ENCODE measurements around the gene HS6ST3.
"Not testable (repeated sequence)": the region's sequence is repeated elsewhere in the genome, so short reads cannot be mapped to it uniquely, and the experiment has no call there.

Gene HS6ST3

DNA sequence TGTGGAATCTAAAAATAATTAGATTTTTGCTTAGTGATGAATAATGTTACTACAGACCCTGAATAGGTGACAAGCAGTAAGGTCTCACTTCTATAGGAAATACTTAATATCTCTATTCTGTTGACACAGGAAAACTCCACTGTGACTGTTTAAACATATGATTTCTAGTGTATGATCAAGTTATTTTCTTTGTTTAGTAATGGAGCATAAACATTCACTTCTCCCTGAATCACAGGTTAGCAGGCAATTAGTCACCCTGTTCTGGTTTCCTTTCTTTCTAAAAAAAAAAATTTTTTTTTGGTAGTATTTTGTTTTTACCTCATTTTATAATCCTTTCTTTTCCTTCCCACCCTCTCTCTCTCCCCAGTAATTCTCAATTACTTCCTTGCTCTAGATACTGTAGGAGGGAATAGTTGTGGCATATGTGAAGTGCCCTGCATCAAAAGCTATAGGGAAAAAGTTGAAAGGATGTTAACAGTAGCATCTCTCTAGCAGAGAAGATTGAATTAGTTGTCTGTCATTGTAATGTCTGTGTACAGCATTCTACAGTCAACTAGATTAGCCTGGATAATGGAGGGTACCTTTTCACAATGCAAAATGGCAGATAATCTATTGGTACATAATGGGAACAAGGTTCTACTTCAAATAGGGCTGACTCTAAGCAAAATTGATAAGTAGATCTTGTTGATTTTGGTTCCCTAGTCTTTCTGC lies 3.5 kb downstream of the HS6ST3 start:
- DNase-seq = no peak

DNA sequence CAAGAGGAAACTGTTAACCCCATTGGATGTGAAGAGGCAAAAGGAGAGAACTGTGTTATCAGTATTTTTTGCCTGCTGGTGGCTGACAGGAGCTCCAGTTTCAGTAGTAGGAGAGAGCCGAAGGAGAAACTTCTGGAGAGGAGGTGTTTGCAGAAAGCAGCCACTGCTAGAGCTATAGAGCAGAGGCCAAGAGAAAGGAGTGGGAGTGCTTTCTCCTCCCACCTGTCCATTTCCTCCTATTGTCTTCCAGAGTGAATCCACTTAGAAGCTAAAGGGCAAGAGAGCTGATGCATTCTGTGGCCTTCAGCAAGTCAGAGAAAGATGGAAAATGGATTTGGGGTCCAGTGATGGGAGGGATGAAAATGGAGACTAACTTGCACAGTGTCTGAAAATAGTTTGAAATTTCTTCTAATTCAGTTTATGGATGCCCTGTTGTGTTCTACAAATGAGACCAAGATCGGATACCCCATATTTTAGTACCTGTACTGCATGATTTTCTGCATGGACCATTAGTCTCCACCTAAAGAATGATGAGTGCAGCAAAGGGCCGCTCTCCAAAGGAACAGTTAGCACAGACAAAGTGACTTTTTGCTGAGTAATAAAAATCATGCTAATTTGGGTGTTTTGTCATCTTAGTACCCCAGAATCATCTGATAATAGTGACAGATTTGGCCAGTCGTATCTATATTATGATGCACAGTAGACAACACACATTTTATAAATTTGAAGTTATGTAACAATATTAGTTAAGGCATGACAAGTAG lies 10.7 kb downstream of the HS6ST3 start:
- no peak for DNase-seq

DNA sequence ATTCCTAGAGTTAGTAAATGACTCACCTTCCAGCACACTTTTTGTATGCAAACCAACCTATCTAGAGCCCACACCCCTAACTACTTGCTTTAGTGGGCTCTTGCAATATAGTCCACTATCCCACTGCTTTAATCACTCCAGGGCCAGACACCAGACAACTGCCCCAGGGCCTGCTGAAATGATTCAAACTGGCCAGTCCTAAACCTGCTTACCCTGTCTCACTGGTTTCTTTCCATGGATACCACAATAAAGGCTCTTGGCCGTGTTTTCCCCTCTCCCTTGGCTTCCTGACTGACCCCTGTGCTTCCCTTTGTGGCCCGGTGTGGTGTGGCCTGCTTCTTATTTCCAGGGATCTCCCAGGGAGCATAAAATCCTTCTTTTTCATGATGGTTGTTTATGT lies 14.6 kb downstream of the HS6ST3 start:
- DNase-seq = no peak

- not testable (repeated sequence) for DNase-seq
Observed at GRCh38 chr13:96108072-96108471, 18.2 kb downstream of the HS6ST3 start.

- DNase-seq = no peak
Observed at GRCh38 chr13:96109125-96109524, 19.2 kb downstream of the HS6ST3 start.

GRCh38 chr13:96112936-96113335 lies 23.0 kb downstream of the HS6ST3 start:
- no peak for DNase-seq

DNA sequence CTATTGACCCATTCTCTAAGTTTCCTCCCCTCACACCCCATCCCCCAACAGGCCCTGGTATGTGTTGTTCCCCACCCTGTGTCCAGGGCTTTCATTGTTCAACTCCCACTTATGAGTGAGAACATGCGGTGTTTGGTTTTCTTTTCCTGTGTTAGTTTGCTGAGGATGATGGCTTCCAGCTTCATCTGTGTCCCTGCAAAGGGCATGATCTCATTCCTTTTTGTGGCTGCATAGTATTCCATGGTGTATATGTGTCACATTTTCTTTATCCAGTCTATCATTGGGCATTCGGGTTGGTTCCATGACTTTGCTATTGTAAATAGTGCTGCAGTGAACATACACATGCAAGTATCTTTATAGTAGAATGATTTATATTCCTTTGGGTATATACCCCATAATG lies 25.5 kb downstream of the HS6ST3 start:
- DNase-seq = not testable (repeated sequence)

DNA sequence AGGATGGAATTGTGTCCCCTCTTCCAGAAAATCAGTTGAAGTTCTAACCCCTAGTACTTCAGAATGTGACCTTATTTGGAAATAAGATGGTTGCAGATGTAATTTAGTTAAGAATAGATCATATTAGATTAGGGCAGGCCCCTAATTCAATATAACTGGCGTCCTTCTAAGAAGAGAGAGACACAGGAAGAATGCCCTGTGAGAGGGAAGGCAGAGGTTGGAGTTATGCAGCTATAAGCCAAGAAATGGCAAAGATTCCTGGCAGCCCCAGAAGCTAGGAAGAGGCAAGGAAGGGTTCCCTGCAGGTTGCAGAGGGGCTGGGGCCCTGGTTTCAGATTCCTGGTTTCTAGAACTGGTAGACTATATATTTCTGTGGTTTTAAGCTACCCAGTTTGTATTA lies 30.0 kb downstream of the HS6ST3 start:
- no peak for DNase-seq

- no peak for DNase-seq
Observed at GRCh38 chr13:96130818-96131340, 41.0 kb downstream of the HS6ST3 start.

DNA sequence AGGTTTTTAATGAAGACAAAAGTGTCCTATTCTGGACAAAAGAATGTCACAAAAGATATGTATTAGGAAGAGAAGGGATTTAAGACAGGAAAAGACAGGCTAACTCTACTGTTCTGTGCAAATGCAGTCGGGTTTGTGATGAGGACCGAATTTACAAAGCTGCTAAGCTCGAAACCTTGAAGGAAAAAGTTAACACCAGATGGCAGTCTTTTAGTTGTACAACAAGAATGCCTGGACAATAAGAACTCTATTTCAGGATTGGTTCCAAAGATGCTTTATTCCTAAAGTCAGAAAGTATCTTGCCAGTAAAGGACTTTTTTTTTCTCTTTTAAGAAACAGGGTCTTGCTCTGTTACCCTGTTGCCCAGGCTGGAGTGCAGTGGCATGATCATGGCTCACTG lies 51.1 kb downstream of the HS6ST3 start:
- no peak for DNase-seq

- DNase-seq = no peak
Observed at GRCh38 chr13:96159725-96160124, 69.8 kb downstream of the HS6ST3 start.

DNA sequence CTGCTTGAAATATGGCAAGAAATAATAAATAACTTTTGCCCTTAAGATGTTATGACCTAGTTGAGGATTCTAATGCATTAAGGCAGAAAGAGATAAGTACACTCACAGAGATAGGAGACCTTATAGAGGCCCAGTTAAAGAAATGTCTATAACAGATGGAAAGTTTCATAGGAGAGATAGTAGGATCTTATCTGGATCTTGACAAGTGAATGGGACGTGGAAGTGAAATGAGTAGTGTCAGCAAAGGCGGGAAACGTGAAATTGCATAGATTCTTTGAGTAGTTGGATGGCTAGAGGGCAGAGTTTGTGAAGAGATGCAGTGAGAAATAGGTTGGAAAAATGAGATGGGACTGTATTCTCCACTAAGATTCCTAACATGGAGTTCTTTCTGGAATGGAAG lies 71.2 kb downstream of the HS6ST3 start:
- DNase-seq = no peak

DNA sequence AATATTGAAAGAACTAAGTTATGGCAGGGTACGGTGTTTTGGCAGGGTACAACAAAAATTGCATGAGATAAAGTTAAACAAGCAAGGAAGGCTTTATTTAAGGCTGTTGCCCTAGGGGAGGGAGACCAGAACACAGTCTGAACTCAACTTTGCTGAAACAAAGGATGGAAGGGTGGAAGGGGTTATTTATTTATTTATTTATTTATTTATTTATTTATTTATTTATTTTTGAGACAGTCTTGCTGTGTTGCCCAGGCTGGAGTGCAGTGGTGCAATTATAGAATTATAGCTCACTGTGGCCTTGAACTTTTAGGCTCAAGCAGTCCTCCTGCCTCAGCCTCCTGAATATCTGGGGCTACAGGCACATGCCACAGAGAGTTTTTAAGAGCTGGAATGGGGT lies 75.9 kb downstream of the HS6ST3 start:
- no peak for DNase-seq

- DNase-seq = no peak
Observed at GRCh38 chr13:96172066-96172465, 82.2 kb downstream of the HS6ST3 start.

DNA sequence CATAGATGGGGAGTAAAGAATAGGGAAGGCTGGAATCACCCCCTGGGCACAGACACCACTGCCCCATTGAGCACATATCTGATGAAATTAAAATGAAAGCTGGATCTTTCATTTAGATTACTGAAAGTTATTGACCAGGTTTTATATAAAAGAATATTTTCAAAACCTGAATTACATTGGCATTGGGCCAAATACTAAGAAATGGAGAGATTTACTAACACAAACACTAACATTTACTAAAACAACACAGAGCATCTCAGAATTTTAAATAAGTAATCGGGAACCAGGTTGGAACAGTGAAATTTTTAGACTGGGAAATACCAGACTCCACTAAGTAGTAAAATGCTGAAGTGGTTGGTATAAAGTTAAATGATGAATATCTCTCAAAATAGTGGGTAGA lies 88.9 kb downstream of the HS6ST3 start:
- DNase-seq = no peak

GRCh38 chr13:96179309-96179708 lies 89.4 kb downstream of the HS6ST3 start:
- DNase-seq = no peak

- DNase-seq = no peak
Observed at GRCh38 chr13:96181911-96182310, 92.0 kb downstream of the HS6ST3 start.

- no peak for DNase-seq
Observed at GRCh38 chr13:96185818-96186217, 95.9 kb downstream of the HS6ST3 start.

DNA sequence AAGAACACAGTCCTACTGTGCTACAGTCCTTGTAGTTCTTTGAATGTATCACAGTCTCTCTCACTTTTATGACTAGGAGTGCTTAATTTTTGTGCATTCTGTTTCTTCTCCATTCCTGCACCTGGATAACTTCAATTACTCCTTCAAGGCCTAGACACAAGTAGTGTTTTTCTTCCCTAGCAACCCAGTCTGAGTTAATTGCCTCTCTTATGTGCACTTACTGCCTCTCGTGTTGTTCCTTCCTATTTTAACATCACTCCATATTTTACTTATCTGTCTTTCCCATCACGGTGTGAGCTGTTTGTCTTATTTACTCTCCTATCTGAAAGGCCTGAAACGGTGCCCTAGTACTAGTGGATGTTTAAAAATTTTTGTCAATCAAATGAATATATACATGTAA lies 101.5 kb downstream of the HS6ST3 start:
- DNase-seq = no peak

GRCh38 chr13:96193728-96194310 lies 103.9 kb downstream of the HS6ST3 start:
- no peak for DNase-seq

- no peak for DNase-seq
Observed at GRCh38 chr13:96198038-96198437, 108.1 kb downstream of the HS6ST3 start.

DNA sequence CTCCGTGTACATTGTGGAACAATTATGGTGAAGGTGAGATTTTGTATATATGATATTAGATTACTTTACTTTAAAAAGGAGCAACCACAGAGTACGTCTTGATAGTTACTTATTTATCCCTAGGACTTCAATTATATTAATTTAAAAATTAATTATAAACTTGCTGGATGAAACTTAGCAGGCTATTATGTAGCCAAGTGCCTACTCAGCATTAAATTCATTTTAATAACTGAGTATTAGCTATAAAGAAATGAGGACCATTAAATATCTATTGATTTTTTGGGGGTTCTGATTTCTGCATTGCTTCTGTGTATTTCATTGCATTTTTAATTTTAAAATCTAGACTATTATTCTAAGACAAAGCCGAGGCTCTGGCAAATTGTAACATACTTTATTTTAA lies 109.4 kb downstream of the HS6ST3 start:
- no peak for DNase-seq

GRCh38 chr13:96200810-96201209 lies 110.9 kb downstream of the HS6ST3 start:
- DNase-seq = no peak

DNA sequence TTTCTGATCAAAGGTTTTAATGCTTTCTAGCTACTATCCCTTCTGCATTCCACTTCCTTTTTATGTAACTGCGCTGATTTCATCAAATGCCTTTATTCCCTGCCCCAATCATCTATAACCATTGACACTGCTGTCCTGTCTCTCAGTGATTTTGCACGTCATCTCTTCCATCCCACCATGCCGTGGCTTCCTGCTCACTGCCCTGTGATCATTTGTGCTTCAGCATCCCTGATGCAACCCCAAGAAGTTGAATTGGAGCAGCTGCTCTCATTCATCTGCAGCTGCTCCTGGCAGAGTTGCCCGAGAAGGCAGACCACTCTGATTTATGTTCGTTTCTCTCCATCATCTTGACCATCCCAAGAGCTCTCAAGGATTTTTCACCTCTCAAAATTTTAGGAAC lies 112.4 kb downstream of the HS6ST3 start:
- no peak for DNase-seq
